H54 (cell line): ENCODE data around the gene SP9.

Experiments
- DNase-seq: peaks from one replicate; pipeline ENCODE4 v3.0.0; 2011; ENCODE audit warnings: low spot score, mixed read lengths; ENCODE audit not compliant: insufficient read length
- FAIRE-seq: peaks from 3 replicates; lab custom pipeline; 2011; peaks lifted over from hg19 to GRCh38; lab: Jason Lieb, UNC
- POLR2A ChIP-seq: IDR thresholded peaks from 2 replicates; pipeline ENCODE4 v1.6.1; 2011; ENCODE audit warnings: low read depth, mild to moderate bottlenecking, low read length

The SP9 gene

GRCh38 chr2:174334781-174335251 lies at the start of gene SP9:
TSS of gene SP9 (plus strand) at chr2:174334954. CDS start at chr2:174335093, 139 bp downstream.
- no peak for TF ChIP-seq POLR2A
- DNase-seq (no peak), FAIRE-seq (no peak)

GRCh38 chr2:174286172-174286571 lies 48.6 kb upstream of the SP9 start:
- no peak for TF ChIP-seq POLR2A
- FAIRE-seq (no peak), DNase-seq (no peak)

GRCh38 chr2:174292908-174293307 lies 41.8 kb upstream of the SP9 start:
- TF ChIP-seq POLR2A, result no peak
- FAIRE-seq (no peak), DNase-seq (no peak)

GRCh38 chr2:174300114-174300513 lies 34.6 kb upstream of the SP9 start:
- FAIRE-seq, result no peak
- no peak for TF ChIP-seq POLR2A
- no peak for DNase-seq

DNA sequence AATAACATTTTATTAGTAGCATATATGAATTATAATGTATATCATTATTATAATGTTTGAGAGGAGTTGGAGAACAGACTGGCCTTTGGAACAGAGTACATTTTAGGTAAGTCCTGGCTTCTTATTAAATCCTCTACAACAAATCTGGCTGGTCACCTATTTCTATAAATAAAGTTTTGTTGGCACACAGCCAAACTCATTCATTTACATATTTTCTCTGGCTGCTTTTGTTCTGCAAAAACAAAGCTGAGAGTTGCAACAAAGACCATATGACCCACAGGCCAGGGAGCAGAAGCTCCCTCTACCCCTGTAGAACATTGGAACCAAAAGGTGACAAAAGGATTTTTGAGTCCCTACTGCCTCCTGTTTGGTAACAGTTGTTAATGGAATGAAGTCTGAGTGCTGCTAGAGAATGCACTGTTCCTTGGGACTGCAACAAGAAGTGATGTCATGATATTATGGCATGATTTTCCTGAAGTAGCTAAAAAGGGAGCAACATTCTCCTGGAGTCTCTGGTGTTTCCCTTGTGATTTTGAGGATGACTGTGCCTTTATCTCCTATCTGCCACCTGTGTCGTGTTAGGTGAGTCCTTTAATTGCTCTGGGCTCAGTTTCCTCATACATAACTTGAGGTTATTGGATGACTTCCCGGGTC lies 22.0 kb upstream of the SP9 start:
- FAIRE-seq (no peak), DNase-seq (no peak)
- TF ChIP-seq POLR2A, result no peak

DNA sequence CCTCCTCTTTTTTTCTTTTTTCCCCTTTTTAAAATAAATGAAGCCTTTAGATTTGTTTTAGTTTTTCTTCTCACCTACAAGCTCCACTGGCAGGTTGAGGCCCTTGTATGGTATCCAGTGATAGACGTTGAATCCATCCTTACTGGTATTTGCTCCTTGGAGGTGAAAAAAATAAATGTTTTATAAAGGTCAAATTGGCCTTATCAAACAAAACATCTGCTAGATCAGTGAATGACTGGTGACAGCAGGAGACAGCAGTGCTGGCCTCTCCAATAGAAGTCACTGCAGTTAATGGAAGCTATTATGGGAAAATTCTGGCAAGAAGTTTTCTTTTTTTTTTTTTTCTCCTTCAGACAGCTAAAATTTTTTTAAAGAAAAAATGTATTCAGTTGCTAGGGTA lies 12.6 kb upstream of the SP9 start:
- no peak for TF ChIP-seq POLR2A
- no peak for DNase-seq
- no peak for FAIRE-seq

GRCh38 chr2:174322746-174323145 lies 12.0 kb upstream of the SP9 start:
- no peak for TF ChIP-seq POLR2A
- DNase-seq (no peak), FAIRE-seq (no peak)

DNA sequence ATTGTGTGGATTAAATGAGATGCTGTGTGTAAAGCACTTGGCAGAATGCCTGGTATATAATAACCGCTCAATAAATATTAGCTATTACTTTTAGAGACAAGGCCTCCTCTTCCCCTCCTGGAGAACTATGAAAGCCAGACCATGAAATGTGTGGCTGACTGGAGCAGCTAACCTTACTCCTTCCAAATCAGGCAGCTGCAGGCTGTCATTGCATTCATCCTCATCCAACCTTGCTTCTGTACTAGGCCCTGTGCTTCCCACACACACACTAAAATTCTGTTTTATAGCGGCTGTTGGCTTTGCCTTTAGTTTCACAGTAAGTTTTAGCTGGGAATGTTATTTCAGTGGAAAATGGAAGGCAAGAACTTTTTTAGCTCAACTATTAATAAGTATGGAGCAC lies 10.2 kb upstream of the SP9 start:
- no peak for TF ChIP-seq POLR2A
- no peak for FAIRE-seq
- DNase-seq, result no peak

DNA sequence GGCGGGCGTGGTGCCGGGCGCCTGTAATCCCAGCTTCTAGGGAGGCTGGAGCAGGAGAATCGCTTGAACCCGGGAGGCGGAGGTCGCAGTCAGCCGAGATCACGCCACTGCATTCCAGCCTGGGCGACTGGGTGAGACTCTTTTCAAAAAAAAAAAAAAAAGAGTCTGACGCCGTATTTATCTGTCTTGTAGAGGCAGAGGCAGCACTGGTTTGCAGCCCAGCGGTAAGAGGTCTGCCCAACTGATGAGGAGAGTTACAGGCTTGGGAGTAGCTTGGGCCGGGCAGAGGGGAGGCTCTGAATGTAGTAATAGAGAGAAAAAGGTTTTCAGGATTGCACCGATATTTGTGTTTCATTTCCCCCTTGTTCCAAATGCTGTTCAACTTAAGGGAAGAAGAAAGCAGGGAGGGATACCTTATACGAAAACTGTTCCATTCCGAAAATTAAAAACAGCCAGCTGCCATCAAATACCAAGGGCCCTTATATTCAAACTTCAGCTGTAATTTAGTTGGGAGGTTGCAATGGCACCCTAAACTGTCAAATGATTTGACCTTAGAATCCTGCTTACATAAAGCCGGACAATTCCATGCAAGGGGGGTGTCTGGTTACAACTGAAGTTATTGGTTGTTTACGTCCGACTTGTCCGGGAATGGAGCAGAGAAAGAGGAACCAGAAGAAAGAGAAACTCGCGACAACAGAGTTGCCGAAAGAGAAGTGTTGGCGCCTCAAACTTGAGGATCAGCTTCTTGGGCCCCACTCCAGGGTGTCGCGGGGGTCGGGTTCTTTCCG lies 9.2 kb upstream of the SP9 start:
- DNase-seq (no peak), FAIRE-seq (no peak)
- no peak for TF ChIP-seq POLR2A

- no peak for TF ChIP-seq POLR2A
- FAIRE-seq, result no peak
- DNase-seq, result no peak
Measured at GRCh38 chr2:174326161-174327020, 8.4 kb upstream of the SP9 start.

DNA sequence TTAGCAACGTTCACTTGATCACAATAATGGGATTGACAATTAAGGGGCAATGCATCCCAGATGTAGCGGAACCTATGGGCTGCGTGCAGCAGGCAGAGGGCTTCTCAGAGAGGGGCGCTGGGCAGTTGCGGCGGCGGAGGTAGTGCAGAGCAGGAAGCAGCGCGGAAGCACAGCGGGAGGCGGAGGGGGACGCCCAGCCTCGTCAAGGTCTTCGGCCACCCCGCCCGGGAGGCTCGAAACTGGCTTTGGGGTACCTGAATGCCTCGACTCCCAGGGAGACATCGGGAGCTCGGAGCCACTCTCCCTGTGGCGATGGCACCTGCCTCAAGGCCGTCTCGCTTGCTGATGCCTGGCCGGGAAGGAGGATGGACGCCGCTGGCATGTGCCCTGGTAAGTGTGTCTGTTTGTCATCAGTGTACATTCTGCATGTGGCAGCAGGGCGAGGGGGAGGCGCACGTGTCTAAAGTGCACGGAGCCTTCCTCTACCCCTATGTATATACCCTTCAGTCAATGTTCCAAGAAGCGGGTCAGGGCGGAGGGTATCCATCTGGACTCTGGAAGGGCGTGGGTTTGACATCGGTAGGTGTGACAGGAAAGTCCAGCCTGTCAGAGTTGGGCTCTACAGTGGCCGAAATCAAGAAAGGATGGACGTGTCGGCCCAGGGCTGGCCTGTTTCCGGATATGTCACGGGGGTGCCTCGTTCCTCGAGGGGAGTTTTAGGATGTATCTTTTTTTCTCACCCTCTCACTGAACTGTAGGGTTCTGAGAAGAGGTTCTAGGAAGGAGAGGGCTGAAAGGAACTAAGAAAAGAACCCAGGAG lies 7.5 kb upstream of the SP9 start:
- no peak for DNase-seq
- TF ChIP-seq POLR2A, result no peak
- FAIRE-seq, result no peak

DNA sequence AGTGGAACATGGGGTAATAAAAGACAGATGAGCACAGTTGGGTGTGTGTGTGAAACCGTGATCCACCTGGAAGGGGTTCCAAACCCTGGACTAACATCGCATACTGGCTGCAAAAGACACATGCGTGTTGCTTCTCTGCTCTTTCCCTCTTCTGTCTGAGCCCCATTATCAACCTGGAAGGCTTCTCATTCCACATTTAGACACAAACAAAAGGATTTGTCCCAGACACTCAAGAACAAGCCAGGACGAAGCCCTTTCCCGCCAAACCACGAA lies 7.0 kb upstream of the SP9 start:
- FAIRE-seq (no peak), DNase-seq (no peak)
- TF ChIP-seq POLR2A, result no peak
